ENCODE data around the gene FNDC3A. TPM values are rescaled to one million over a fixed set of nuclear protein-coding genes. Genes with fewer than 3 reads are reported as not detected.

The FNDC3A gene
- total RNA-seq, 1 experiment from 2014 or later: 49.3 TPM

GRCh38 chr13:49226613-49227012, 250.9 kb downstream of the FNDC3A start:
- Histone ChIP-seq H3K36me3 (ENCODE audit: insufficient read depth, low read length, poor library complexity, severe bottlenecking) (no peaks in the 10 kb centered on the region), H3K4me3 (ENCODE audit: low read depth, low read length, poor library complexity, severe bottlenecking) (no peak overlapping the region), H3K27ac (ENCODE audit: low read depth, low read length, poor library complexity, severe bottlenecking) (no peak overlapping the region), H3K27me3 (replicated peaks; ENCODE audit: insufficient read depth, low read depth, low read length, poor library complexity) (peaks cover 32% of the 10 kb centered on the region), H3K9me3 (ENCODE audit: low read depth, low read length, poor library complexity, severe bottlenecking) (no peaks in the 10 kb centered on the region), H3K4me1 (ENCODE audit: insufficient read depth, low read length, poor library complexity, severe bottlenecking) (no peaks in the 10 kb centered on the region)
- no peak for DNase-seq (ENCODE audit: low spot score)
- no peak for TF ChIP-seq EZH2 (IDR thresholded peaks at IDR 0.05; ENCODE audit: borderline replicate concordance, low read depth, low read length, poor library complexity, severe bottlenecking)
- TF ChIP-seq CTCF (conservative IDR thresholded peaks at IDR 0.05; ENCODE audit: low read depth, low read length): no peak
- ChIA-PET POLR2A (ENCODE audit: low non-redundant PET) (no interaction called here), CTCF (no interaction called here)
- no TSS peak for BruUV-seq (replicated peaks)
- intact Hi-C loops (cut with micrococcal nuclease; ENCODE audit: unreplicated experiment): no loop called here

GRCh38 chr13:49234741-49235140, 259.0 kb downstream of the FNDC3A start:
- POLR2A ChIA-PET (ENCODE audit: low non-redundant PET): no interaction called here

GRCh38 chr13:49235856-49236431, 260.2 kb downstream of the FNDC3A start:
- intact Hi-C loops (cut with micrococcal nuclease; ENCODE audit: unreplicated experiment): loop anchor here (5.0 kb wide), 1 partner anchor 371 kb away; no protein-coding TSS in a partner anchor
- BruUV-seq (replicated peaks): no TSS peak

More at GRCh38 chr13:49234741-49235140, 259.0 kb downstream of the FNDC3A start:
- no peaks in the 10 kb centered on the region for H3K9me3 ChIP-seq (ENCODE audit: low read depth, low read length, poor library complexity, severe bottlenecking)
- H3K27ac ChIP-seq (ENCODE audit: low read depth, low read length, poor library complexity, severe bottlenecking): no peak overlapping the region
- no peaks in the 10 kb centered on the region for H3K4me1 ChIP-seq (ENCODE audit: insufficient read depth, low read length, poor library complexity, severe bottlenecking)
- H3K4me3 ChIP-seq (ENCODE audit: low read depth, low read length, poor library complexity, severe bottlenecking): no peak overlapping the region
- intact Hi-C loops (cut with micrococcal nuclease; ENCODE audit: unreplicated experiment): loop anchor here (5.0 kb wide), 1 partner anchor 373 kb away; no protein-coding TSS in a partner anchor
- no peaks in the 10 kb centered on the region for H3K36me3 ChIP-seq (ENCODE audit: insufficient read depth, low read length, poor library complexity, severe bottlenecking)
- no TSS peak for BruUV-seq (replicated peaks)
- CTCF ChIA-PET: no interaction called here
- TF ChIP-seq EZH2 (IDR thresholded peaks at IDR 0.05; ENCODE audit: borderline replicate concordance, low read depth, low read length, poor library complexity, severe bottlenecking): no peak
- no peak for TF ChIP-seq CTCF (conservative IDR thresholded peaks at IDR 0.05; ENCODE audit: low read depth, low read length)
- no peak for DNase-seq (ENCODE audit: low spot score)
- no peaks in the 10 kb centered on the region for H3K27me3 ChIP-seq (replicated peaks; ENCODE audit: insufficient read depth, low read depth, low read length, poor library complexity)

More at GRCh38 chr13:49235856-49236431, 260.2 kb downstream of the FNDC3A start:
- no peak for DNase-seq (ENCODE audit: low spot score)
- Histone ChIP-seq H3K27me3 (replicated peaks; ENCODE audit: insufficient read depth, low read depth, low read length, poor library complexity) (no peaks in the 10 kb centered on the region), H3K4me3 (ENCODE audit: low read depth, low read length, poor library complexity, severe bottlenecking) (no peak overlapping the region), H3K4me1 (ENCODE audit: insufficient read depth, low read length, poor library complexity, severe bottlenecking) (no peaks in the 10 kb centered on the region), H3K36me3 (ENCODE audit: insufficient read depth, low read length, poor library complexity, severe bottlenecking) (no peaks in the 10 kb centered on the region), H3K9me3 (ENCODE audit: low read depth, low read length, poor library complexity, severe bottlenecking) (no peaks in the 10 kb centered on the region), H3K27ac (ENCODE audit: low read depth, low read length, poor library complexity, severe bottlenecking) (no peak overlapping the region)
- POLR2A ChIA-PET (ENCODE audit: low non-redundant PET): no interaction called here
- TF ChIP-seq EZH2 (IDR thresholded peaks at IDR 0.05; ENCODE audit: borderline replicate concordance, low read depth, low read length, poor library complexity, severe bottlenecking) (no peak), CTCF (conservative IDR thresholded peaks at IDR 0.05; ENCODE audit: low read depth, low read length) (no peak)
- CTCF ChIA-PET: interaction anchor here (0.7 kb wide), 1 partner anchor 393 kb away, joined by 3 read pairs; no protein-coding TSS in a partner anchor
